ENCODE data around the gene B4GALT4.
"Not testable (repeated sequence)": the region's sequence is repeated elsewhere in the genome, so short reads cannot be mapped to it uniquely, and the experiment has no call there.

Gene B4GALT4

DNA sequence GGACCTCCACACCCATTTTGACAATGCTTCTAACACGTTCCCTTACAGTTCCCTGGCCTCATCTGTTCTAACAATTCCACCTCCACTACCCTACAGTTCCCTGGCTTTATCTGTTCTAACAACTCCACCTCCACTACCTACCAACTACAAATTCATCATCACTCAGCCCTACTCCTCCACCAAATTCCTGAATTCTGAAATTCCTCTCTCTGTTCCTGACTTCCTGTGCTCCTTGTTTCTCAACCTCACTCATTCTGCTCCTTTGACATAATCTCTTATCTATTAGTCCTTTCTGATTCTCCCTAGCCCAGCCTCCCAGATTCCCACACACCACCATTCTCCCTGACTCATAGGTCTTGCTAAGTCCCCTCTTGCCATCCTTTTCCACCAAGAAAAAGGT is 44.8 kb downstream of the B4GALT4 start:
- DNase-seq (ENCODE audit: low spot score), result peak; percentile 59

DNA sequence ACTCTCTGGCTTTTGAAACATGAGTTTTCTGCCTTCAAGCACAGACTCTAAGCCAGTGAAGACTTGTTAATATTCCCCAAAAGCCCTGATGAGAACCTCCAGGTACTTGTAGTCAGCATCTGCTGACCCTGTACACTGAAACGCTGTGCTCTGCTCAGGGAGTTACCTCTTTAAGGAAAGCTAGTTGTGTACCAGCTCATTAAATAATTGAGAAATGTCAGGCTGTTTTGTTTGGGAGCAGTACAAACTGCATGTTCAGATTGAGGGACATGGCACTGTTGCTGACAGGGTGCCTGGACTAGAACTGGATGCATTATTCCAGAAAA is 45.6 kb downstream of the B4GALT4 start:
- DNase-seq (ENCODE audit: low spot score), result no peak

GRCh38 chr3:119194237-119195150 is 46.2 kb downstream of the B4GALT4 start:
- DNase-seq (ENCODE audit: low spot score), result no peak

DNA sequence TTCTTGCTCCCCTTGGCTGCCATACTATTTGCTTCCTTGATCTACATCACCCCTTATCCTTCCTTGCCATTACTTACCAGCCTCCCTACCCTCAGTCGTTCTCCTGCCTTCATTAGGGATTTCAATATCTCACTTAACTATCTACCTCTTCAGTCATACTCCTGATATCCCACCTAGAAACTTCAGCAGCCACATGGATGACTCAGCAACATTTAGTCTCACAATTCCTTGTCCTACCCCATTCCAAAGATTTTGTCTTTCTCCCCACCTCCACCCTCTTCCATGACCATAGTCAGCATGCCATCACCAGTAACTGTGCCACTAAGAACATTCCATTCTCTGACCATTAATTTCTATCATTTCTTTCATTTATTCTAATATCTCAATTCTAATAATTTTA is 48.9 kb downstream of the B4GALT4 start:
- DNase-seq (ENCODE audit: low spot score), result no peak

GRCh38 chr3:119187266-119187665 is 53.4 kb downstream of the B4GALT4 start:
- DNase-seq (ENCODE audit: low spot score), result no peak

DNA sequence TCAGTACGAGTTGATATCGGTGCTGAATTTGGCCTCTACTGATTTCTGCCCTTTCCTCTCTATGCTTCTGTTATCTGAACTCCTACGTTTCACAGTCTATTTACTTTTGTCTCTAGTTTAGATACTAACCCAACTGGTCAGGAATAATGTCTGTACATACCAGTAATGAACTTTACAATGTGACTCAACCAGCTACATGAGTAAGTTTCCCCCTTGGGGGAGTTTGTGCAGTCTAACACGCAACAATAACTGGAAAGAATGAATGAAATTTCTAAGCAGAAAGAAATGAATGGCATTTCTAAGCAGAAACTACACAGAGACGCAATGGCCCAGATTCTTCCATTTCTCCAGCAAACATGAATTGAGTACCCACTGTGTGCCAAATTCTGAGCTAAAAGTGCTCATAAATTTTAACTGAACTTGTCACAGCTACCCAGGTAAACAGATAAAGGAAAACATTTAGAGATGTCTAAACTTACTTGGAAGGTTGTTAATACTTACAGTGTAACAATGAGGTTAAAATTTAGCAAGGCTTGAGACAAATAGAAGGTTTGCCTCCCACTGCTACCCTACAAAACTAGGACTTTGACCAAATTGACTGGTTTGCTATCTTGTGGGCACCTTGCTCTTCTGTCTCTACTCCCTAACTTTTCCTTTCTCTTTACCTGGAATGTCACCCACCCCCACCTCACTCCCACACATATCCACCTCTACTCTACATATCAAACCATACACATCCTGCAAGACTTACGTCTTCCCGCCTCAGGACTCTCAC is 55.7 kb downstream of the B4GALT4 start:
- no peak for DNase-seq (ENCODE audit: low spot score)

DNA sequence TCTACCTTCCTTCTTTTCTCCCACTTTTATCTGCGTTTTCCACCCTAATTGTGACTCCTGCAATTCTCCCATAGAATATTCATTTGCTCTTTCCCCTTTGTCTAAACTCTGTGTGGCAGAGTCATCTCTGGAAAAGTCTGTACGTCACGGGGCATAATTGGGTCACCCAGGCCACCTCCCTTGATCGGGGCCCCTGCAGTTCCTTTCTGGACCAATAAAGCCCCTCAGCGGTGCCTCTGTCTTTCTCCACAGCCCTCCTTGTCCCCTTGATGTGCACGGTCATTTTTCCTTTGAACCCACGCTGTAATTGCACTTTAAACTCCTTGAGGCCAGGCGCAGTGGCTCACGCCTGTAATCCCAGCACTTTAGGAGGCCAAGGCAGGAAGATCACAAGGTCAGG is 56.6 kb downstream of the B4GALT4 start:
- no peak for DNase-seq (ENCODE audit: low spot score)

DNA sequence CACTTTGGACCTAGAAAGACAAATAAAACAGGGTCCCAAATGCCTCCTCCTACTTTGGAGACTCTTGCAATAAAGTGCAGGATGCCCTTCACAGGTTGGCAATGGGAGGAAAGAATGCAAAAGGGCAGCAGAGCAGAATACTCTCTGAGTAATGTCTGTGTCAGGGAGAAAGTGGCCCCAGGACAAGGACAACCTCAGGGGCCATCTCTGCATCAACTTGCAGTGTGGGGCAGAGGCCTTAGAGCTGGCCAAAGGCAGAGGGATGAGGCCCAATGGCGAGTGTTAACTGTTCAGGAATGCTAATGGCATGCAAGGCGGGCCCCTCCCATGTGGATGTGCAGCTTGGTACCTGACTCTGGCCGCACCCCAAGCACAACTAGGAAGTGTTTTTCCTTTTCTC is 58.9 kb downstream of the B4GALT4 start:
- DNase-seq (ENCODE audit: low spot score), result no peak

- no peak for DNase-seq (ENCODE audit: low spot score)
Observed at GRCh38 chr3:119177321-119177720, 63.4 kb downstream of the B4GALT4 start.

GRCh38 chr3:119176778-119177177 is 63.9 kb downstream of the B4GALT4 start:
- no peak for DNase-seq (ENCODE audit: low spot score)

DNA sequence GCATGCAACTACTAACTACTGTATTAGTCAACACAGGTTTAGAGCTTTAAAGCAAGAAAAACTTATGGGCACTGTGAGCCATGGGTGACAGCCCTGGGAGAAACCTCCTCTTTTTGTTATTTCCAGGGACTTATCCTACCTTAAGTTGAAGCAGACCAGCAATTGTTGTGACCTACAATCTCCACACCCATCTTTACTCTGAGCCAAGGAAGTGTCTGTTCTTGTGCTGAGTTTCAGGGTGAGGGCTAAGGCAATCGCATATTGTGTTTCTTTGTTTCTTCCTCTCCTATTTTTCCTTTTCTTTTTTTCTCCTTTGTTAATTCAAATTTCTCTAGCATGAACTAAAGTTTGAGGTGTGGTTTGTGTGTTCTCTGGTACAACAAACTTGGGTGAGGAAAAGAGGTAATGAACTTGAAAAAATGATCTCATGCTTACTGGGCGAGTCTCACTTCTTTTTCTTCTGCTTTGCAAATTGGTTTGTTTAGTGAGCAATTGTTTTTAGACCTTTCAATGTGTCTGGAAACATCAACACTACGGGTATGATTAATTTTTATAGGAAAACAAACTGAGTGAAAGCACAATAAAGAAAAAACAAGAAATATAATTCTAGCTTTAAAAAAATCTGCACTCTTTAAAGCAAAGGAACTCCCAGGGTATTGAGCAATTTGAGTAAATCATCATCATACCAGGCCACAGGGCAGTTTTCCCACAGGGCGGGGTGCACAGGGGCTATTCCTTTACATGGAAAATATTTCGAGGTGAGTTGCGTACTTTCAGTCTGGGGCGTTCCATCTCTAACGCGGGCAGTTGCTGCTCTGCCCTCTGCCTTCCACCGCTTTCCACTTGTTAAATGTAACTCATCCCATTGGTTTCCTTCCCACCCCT is 64.6 kb downstream of the B4GALT4 start:
- DNase-seq (ENCODE audit: low spot score), result no peak

DNA sequence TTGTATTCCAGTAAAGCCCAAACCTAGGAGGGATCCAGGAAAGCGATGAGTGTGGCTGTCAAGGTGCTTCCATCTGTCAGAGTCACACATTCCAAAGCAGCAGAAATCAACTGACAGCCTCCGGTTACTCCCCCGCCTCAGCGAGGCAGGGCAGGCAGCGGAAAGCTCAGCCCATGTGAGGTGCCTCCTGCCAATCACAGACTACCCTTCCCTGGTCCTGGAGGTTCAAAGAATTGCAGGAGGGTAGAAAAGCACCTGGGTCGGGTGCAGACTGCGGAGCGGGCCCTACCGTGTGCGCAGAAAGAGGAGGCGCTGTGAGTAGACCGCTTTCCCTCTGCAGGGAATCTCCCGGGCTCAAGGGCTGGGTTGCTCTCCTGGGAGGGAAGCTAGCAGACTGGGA is 67.4 kb downstream of the B4GALT4 start, which contains the start of gene UPK1B:
Gene UPK1B (plus strand): TSS at position 274 of the 400 bp plus-strand sequence. CDS start 13,144 bp downstream, outside the sequence.
- peak; percentile 79 for DNase-seq (ENCODE audit: low spot score)

GRCh38 chr3:119170821-119171220 is 69.9 kb downstream of the B4GALT4 start:
- DNase-seq (ENCODE audit: low spot score), result no peak

DNA sequence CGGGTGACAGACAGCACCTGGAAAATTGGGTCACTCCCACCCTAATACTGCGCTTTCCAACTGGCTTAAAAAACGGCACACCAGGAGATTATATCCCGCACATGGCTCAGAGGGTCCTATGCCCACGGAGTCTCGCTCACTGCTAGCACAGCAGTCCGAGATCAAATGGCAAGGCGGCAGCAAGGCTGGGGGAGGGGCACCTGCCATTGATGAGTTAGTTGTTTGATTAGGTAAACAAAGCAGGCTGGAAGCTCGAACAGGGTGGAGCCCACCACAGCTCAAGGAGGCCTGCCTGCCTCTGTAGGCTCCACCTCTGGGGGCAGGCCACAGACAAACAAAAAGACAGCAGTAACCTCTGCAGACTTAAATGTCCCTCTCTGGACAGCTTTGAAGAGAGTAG is 75.9 kb downstream of the B4GALT4 start:
- not testable (repeated sequence) for DNase-seq (ENCODE audit: low spot score)

Data from putamen (tissue), 1 donor.